Upper lobe of left lung (tissue), 6 donors: Measurements from ENCODE around the gene CLASP1. TPM values are rescaled to one million over a fixed set of nuclear protein-coding genes. Genes with fewer than 3 reads are reported as not detected.
A peak's percentile ranks its signal among the peaks of the same experiment; 100 is the strongest.

Experiments
- ATAC-seq, 2 donors: fragments of 200-7000 bp; cut with Tn5 transposase; one replicate each; pipeline ENCODE4 v1.9.1; 2022; ENCODE audit warnings: mild to moderate bottlenecking in 2 of 2, moderate library complexity in 2 of 2; ENCODE audit not compliant: low FRiP score in 2 of 2
- DNase-seq, 2 donors: peaks; one replicate each; pipeline ENCODE4 v3.0.0-alpha.2; 2019 to 2020
- H3K27ac ChIP-seq, 4 donors: fragments of 200-600 bp; sonication (generic); one replicate each; pipeline ENCODE4 v1.5.1; 2016 to 2019
- H3K27me3 ChIP-seq, 4 donors: fragments of 200-600 bp; sonication (generic); one replicate each; pipeline ENCODE4 v1.5.1; 2017 to 2019
- H3K36me3 ChIP-seq, 4 donors: fragments of 200-600 bp; sonication (generic); one replicate each; pipeline ENCODE4 v1.5.1; 2016 to 2019
- H3K4me1 ChIP-seq, 4 donors: fragments of 200-600 bp; sonication (generic); one replicate each; pipeline ENCODE4 v1.5.1; 2018 to 2019
- H3K4me3 ChIP-seq, 4 donors: fragments of 200-600 bp; sonication (generic); one replicate each; pipeline ENCODE4 v1.5.1; 2017 to 2019; ENCODE audit warnings: mild to moderate bottlenecking in 2 of 4, moderate library complexity in 1 of 4
- H3K9me3 ChIP-seq, 4 donors: fragments of 200-600 bp; sonication (generic); one replicate each; pipeline ENCODE4 v1.5.1; 2018 to 2019
- CTCF ChIP-seq, 6 experiments: fragments of 450-650 bp in 4 of 6; fragments of 200-600 bp in 2 of 6; sonication (generic) in 2 of 6; IDR thresholded peaks; one replicate each; pipeline ENCODE4 v1.5.1; 2016 to 2019; ENCODE audit warnings: antibody characterized with exemption in 6 of 6
- EP300 ChIP-seq, 4 donors: sonication (generic); formaldehyde crosslinking; IDR thresholded peaks; one replicate each; pipeline ENCODE4 v1.5.1; 2017; ENCODE audit warnings: antibody characterized with exemption in 4 of 4, control low read depth in 2 of 4
- POLR2A ChIP-seq, 4 donors: fragments of 450-650 bp; IDR thresholded peaks; one replicate each; pipeline ENCODE4 v1.5.1; 2016 to 2017; ENCODE audit warnings: antibody characterized with exemption in 4 of 4, mild to moderate bottlenecking in 2 of 4
- POLR2AphosphoS5 ChIP-seq, 2 donors: sonication (generic); formaldehyde crosslinking; IDR thresholded peaks; one replicate each; pipeline ENCODE4 v1.5.1; 2017; ENCODE audit warnings: antibody characterized with exemption in 2 of 2
- WGBS, 2 donors: methylation state at CpG; one replicate each; pipeline ENCODE4 v1.1.5; 2017 to 2018; 5-methylcytosine and 5-hydroxymethylcytosine counted together
- total RNA-seq, 6 donors: library from RNA; depleted of rRNA in 4 of 6; stranded (reverse); fragments of >200 nt in 4 of 6; gene quantifications; one replicate each; pipeline versions ENCODE4 v1.1.0 to v1.2.1, GENCODE V29; 2016 to 2021
- donor health status: DM: no; HTN: no; CAD: no; lungs with moderate emphysema.
- donor health status: DM: no; HTN: yes; CAD: no; lungs with severe emphysema.

CLASP1 gene
- total RNA-seq, 6 donors from 2014 or later, result 36.3 to 95.3 (median 46.8) TPM

- no peaks in the 10 kb centered on the region for H3K9me3 ChIP-seq
- H3K27me3 ChIP-seq, result no peaks in the 10 kb centered on the region
- H3K36me3 ChIP-seq, result peaks cover 6 to 67% (median 47%) of the 10 kb centered on the region in 4 donors
- H3K4me3 ChIP-seq, result no peak overlapping the region
- peaks cover 0 to 12% (median 7%) of the 10 kb centered on the region in 4 donors for H3K4me1 ChIP-seq
- 90 to 93% methylated on average over 4 of the region's 4 CpGs for WGBS, 2 donors
- TF ChIP-seq POLR2A (IDR thresholded peaks at IDR 0.05), result no peak
- TF ChIP-seq EP300 (IDR thresholded peaks at IDR 0.05), result no peak
- no peak for TF ChIP-seq POLR2AphosphoS5 (IDR thresholded peaks at IDR 0.05)
- no peak for TF ChIP-seq CTCF (IDR thresholded peaks at IDR 0.05)
- ATAC-seq (no peak), DNase-seq (no peak)
- H3K27ac ChIP-seq, result no peak overlapping the region
Observed at GRCh38 chr2:121340926-121341325, 308.3 kb downstream of the CLASP1 start.

- Histone ChIP-seq H3K9me3 (no peaks in the 10 kb centered on the region), H3K4me3 (no peak overlapping the region), H3K4me1 (peaks cover 0 to 15% (median 10%) of the 10 kb centered on the region in 4 donors), H3K27ac (no peak overlapping the region), H3K27me3 (no peaks in the 10 kb centered on the region), H3K36me3 (peaks cover 0 to 44% (median 32%) of the 10 kb centered on the region in 4 donors)
- 91 to 98% methylated on average over 17 of the region's 20 CpGs for whole genome bisulfite sequencing, 2 donors
- ATAC-seq (no peak), DNase-seq (peak in 1 of 2 donors; percentile 76)
- TF ChIP-seq POLR2A (IDR thresholded peaks at IDR 0.05), result no peak
- no peak for TF ChIP-seq EP300 (IDR thresholded peaks at IDR 0.05)
- TF ChIP-seq CTCF (IDR thresholded peaks at IDR 0.05), result no peak
- no peak for TF ChIP-seq POLR2AphosphoS5 (IDR thresholded peaks at IDR 0.05)
Observed at GRCh38 chr2:121338281-121338680, 311.0 kb downstream of the CLASP1 start.

GRCh38 chr2:121336528-121337294, 312.6 kb downstream of the CLASP1 start:
- Histone ChIP-seq H3K4me1 (peaks cover 0 to 15% (median 10%) of the 10 kb centered on the region in 4 donors), H3K4me3 (no peak overlapping the region), H3K27ac (peak overlapping the region in 3 of 4 donors; percentile 42 to 80 (median 51)), H3K36me3 (peaks cover 0 to 38% (median 27%) of the 10 kb centered on the region in 4 donors), H3K9me3 (no peaks in the 10 kb centered on the region), H3K27me3 (no peaks in the 10 kb centered on the region)
- DNase-seq, result peak in 1 of 2 donors; percentile 68
- WGBS, 2 donors, result 75 to 79% methylated on average over 16 to 18 of the region's 18 CpGs
- ATAC-seq, result peak; percentile 50 to 85
- TF ChIP-seq EP300 (IDR thresholded peaks at IDR 0.05) (peak in 3 of 4 donors; percentile 70 to 87 (median 74)), CTCF (IDR thresholded peaks at IDR 0.05) (no peak), POLR2A (IDR thresholded peaks at IDR 0.05) (peak in 1 of 4 donors; percentile 32), POLR2AphosphoS5 (IDR thresholded peaks at IDR 0.05) (no peak)

- TF ChIP-seq POLR2AphosphoS5 (IDR thresholded peaks at IDR 0.05) (no peak), POLR2A (IDR thresholded peaks at IDR 0.05) (no peak), CTCF (IDR thresholded peaks at IDR 0.05) (no peak), EP300 (IDR thresholded peaks at IDR 0.05) (no peak)
- DNase-seq, result peak; percentile 54 to 65
- H3K27me3 ChIP-seq, result no peaks in the 10 kb centered on the region
- ATAC-seq, result peak in 1 of 2 donors; percentile 10
- H3K4me1 ChIP-seq, result peaks cover 0 to 15% (median 10%) of the 10 kb centered on the region in 4 donors
- 59 to 77% methylated on average over 15 to 22 of the region's 22 CpGs for WGBS, 2 donors
- H3K36me3 ChIP-seq, result peaks cover 0 to 27% (median 21%) of the 10 kb centered on the region in 4 donors
- H3K27ac ChIP-seq, result peak overlapping the region in 2 of 4 donors; percentile 54 to 80
- no peak overlapping the region for H3K4me3 ChIP-seq
- no peaks in the 10 kb centered on the region for H3K9me3 ChIP-seq
Observed at GRCh38 chr2:121335294-121336290, 313.7 kb downstream of the CLASP1 start.
